Trophoblast cell (in vitro differentiated cells and primary cell): ENCODE data around the gene TRIP13.
A peak's percentile ranks its signal among the peaks of the same experiment; 100 is the strongest.

Source experiments
- DNase-seq, 2 donors: peaks; one replicate each; pipeline ENCODE4 v3.0.0-alpha.2; 2016
- H2AFZ ChIP-seq: 2 replicates; pipeline ENCODE4 v1.6.1; 2013; ENCODE audit warnings: low read length, moderate library complexity, mild to moderate bottlenecking; ENCODE audit not compliant: insufficient read depth, poor library complexity
- H2AK5ac ChIP-seq: 2 replicates; pipeline ENCODE4 v1.6.1; 2013; ENCODE audit warnings: mild to moderate bottlenecking, low read length
- H2BK120ac ChIP-seq: 2 replicates; pipeline ENCODE4 v1.6.1; 2013; ENCODE audit warnings: low read length, mild to moderate bottlenecking, moderate library complexity; ENCODE audit not compliant: insufficient read depth, poor library complexity
- H2BK12ac ChIP-seq: 2 replicates; pipeline ENCODE4 v1.6.1; 2013; ENCODE audit warnings: mild to moderate bottlenecking, low read length, moderate library complexity
- H2BK5ac ChIP-seq: 2 replicates; pipeline ENCODE4 v1.6.1; 2013; ENCODE audit warnings: low read length, low read depth, moderate library complexity, mild to moderate bottlenecking; ENCODE audit not compliant: poor library complexity
- H3K14ac ChIP-seq: 2 replicates; pipeline ENCODE4 v1.6.1; 2013; ENCODE audit warnings: mild to moderate bottlenecking, low read length
- H3K18ac ChIP-seq: 2 replicates; pipeline ENCODE4 v1.6.1; 2013; ENCODE audit warnings: mild to moderate bottlenecking, low read length
- H3K23ac ChIP-seq: 2 replicates; pipeline ENCODE4 v1.6.1; 2013; ENCODE audit warnings: low read length
- H3K27ac ChIP-seq: 2 replicates; pipeline ENCODE4 v1.5.1; 2013; ENCODE audit warnings: low read depth, mild to moderate bottlenecking, inconsistent platforms, low read length, moderate library complexity
- H3K27me3 ChIP-seq: 2 replicates; pipeline ENCODE4 v1.6.1; 2013; ENCODE audit warnings: inconsistent platforms, mild to moderate bottlenecking, low read length, moderate library complexity; ENCODE audit not compliant: insufficient read depth
- H3K36me3 ChIP-seq, 2 experiments: 1 replicate in 1 of 2; 2 replicates in 1 of 2; pipeline ENCODE4 v1.6.1; 2013; ENCODE audit warnings: low read length in 2 of 2, mild to moderate bottlenecking in 2 of 2, moderate library complexity in 1 of 2; ENCODE audit not compliant: insufficient read depth in 2 of 2, control insufficient read depth in 1 of 2
- H3K4ac ChIP-seq: 2 replicates; pipeline ENCODE4 v1.6.1; 2013; ENCODE audit warnings: low read depth, mild to moderate bottlenecking, low read length, moderate library complexity
- H3K4me1 ChIP-seq, 2 experiments: 1 replicate in 1 of 2; 2 replicates in 1 of 2; pipeline ENCODE4 v1.6.1; 2013; ENCODE audit warnings: low read length in 2 of 2, mild to moderate bottlenecking in 2 of 2, moderate library complexity in 1 of 2; ENCODE audit not compliant: insufficient read depth in 2 of 2, control insufficient read depth in 1 of 2
- H3K4me2 ChIP-seq: 2 replicates; pipeline ENCODE4 v1.6.1; 2013; ENCODE audit warnings: inconsistent platforms, mild to moderate bottlenecking, low read length, moderate library complexity
- H3K4me3 ChIP-seq: 2 replicates; pipeline ENCODE4 v1.5.1; 2013; ENCODE audit warnings: mild to moderate bottlenecking, low read depth, low read length, inconsistent platforms
- H3K79me1 ChIP-seq: one replicate; pipeline ENCODE4 v1.6.1; 2013; ENCODE audit warnings: low read length
- H3K79me2 ChIP-seq: 2 replicates; pipeline ENCODE4 v1.6.1; 2013; ENCODE audit warnings: low read length, mild to moderate bottlenecking; ENCODE audit not compliant: control insufficient read depth, insufficient read depth, poor library complexity
- H3K9ac ChIP-seq: 2 replicates; pipeline ENCODE4 v1.6.1; 2013; ENCODE audit warnings: mild to moderate bottlenecking, low read length
- H3K9me3 ChIP-seq: 2 replicates; pipeline ENCODE4 v1.6.1; 2013; ENCODE audit warnings: low read depth, mild to moderate bottlenecking, control low read depth, inconsistent platforms, low read length; ENCODE audit not compliant: insufficient read depth
- H4K12ac ChIP-seq: 2 replicates; pipeline ENCODE4 v1.6.1; 2013; ENCODE audit warnings: low read depth, mild to moderate bottlenecking, low read length, moderate library complexity
- H4K8ac ChIP-seq: 2 replicates; pipeline ENCODE4 v1.6.1; 2013; ENCODE audit warnings: low read depth, mild to moderate bottlenecking, low read length, moderate library complexity
- H4K91ac ChIP-seq: one replicate; pipeline ENCODE4 v1.6.1; 2013; ENCODE audit warnings: low read depth, mild to moderate bottlenecking, low read length, moderate library complexity
- WGBS: extraction: QIAGEN DNeasy Blood & Tissue Kit; methylation state at CpG from one replicate; pipeline ENCODE4 v1.1.7; 2013; ENCODE audit warnings: missing lambda C conversion rate; ENCODE audit not compliant: insufficient read length, insufficient coverage; ENCODE audit errors: extremely low coverage; 5-methylcytosine and 5-hydroxymethylcytosine counted together

Gene TRIP13

DNA sequence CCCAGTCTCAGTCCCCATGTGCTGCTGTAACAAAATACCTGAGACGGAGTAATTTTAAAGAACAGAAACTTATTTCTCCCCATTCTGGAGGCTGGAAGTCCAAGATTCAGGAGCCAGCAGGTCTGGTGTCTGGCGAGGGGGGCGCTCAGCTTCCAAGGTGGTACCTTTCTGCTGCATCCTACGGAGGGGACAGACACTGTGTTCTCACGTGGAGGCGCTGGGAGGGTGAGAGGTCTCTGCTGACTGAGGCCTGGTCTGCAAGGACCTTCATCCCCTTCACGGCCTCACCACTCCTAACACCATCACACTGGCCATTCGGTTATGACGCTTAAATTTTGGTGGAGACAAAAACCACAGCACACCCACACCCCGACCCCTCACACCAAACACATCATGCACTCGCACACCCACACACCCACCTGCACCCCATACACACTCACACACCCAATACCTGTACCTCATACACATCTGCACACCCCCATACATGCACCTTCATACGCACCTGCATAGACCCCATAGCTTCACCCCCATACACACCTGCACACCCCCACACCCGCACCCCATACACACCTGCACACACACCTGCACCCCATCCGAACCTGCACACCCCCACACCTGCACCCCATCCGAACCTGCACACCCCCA is 32.1 kb upstream of the TRIP13 start:
- H4K91ac ChIP-seq, result no peak overlapping the region
- H4K8ac ChIP-seq, result no peak overlapping the region
- WGBS, result no CpG with 5 or more reads among the region's 15 CpGs

DNA sequence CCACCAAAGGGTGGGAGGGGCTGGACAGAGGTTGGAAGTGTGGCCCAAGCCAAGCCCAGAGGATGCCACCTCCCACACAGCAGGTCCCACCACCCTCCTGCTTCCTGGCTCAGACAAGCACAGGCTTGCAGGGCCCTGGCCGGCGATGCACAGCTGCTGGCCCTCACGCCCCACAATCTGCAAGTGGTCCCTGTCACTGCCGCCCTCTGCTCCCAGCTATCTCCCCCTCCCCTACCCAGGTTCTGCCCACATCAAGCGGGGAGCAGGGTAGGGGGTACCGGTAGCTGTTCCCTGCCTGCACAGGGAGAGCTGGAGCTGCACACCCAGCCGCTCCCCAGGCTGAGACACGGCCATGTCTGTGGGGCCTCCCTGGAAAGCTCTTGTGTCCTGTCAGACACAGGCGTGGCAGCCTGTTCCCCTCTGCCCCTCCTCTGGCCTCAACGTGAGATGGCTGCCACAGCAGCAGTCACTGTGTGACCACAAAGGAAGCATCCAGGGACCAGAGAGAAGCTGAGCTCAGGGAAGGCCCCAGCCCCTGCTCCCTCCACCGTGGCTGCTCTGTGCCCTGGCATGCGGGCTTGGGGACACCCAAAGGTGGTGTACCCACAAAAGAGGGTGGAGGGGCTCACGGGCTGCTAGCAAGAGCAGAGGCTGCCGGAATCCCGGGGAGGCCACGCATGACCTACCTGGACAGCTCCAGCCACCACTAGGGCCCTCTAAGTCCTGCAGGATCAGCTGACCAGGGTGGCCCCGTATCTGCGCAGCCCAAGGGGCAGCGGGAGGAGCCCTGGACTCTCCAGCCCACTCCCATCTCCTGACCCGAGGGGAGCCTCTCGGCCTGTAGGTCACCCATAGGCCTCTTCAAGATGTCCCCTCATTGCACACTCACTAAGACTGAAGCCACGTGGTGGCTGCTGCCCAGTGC is 31.0 kb upstream of the TRIP13 start:
- Histone ChIP-seq H3K9me3 (peaks cover 4% of the 10 kb centered on the region), H3K4me1 (no peaks in the 10 kb centered on the region), H3K4me2 (no peak overlapping the region), H3K27ac (no peak overlapping the region), H2AFZ (no peak overlapping the region), H3K4me3 (no peak overlapping the region), H3K18ac (no peak overlapping the region), H2BK5ac (no peak overlapping the region), H3K36me3 (peaks cover 41 to 51% of the 10 kb centered on the region in 2 experiments), H2BK12ac (no peak overlapping the region), H4K12ac (no peak overlapping the region), H3K79me2 (no peaks in the 10 kb centered on the region), H3K27me3 (no peaks in the 10 kb centered on the region), H3K14ac (no peak overlapping the region), H4K91ac (no peak overlapping the region), H2BK120ac (no peak overlapping the region), H3K4ac (no peak overlapping the region), H3K79me1 (no peaks in the 10 kb centered on the region), H4K8ac (no peak overlapping the region), H2AK5ac (no peak overlapping the region), H3K9ac (no peak overlapping the region), H3K23ac (no peak overlapping the region)
- WGBS, result no CpG with 5 or more reads among the region's 22 CpGs
- DNase-seq, result no peak

More for the DNA sequence above, 32.1 kb upstream of the TRIP13 start:
- Histone ChIP-seq H3K36me3 (peaks cover 36 to 45% of the 10 kb centered on the region in 2 experiments), H3K27me3 (no peaks in the 10 kb centered on the region), H3K23ac (no peak overlapping the region), H3K4me1 (no peaks in the 10 kb centered on the region), H3K9ac (no peak overlapping the region), H3K4me3 (no peak overlapping the region), H3K9me3 (peaks cover 5% of the 10 kb centered on the region), H3K18ac (no peak overlapping the region), H3K4ac (no peak overlapping the region), H2BK5ac (no peak overlapping the region), H4K12ac (no peak overlapping the region), H2AFZ (no peak overlapping the region), H3K14ac (no peak overlapping the region), H3K79me1 (no peaks in the 10 kb centered on the region), H2BK120ac (no peak overlapping the region), H2AK5ac (no peak overlapping the region), H3K4me2 (no peak overlapping the region), H3K79me2 (no peaks in the 10 kb centered on the region), H2BK12ac (no peak overlapping the region), H3K27ac (no peak overlapping the region)
- no peak for DNase-seq

- Histone ChIP-seq H3K23ac (no peak overlapping the region), H4K12ac (no peak overlapping the region), H4K91ac (no peak overlapping the region), H3K79me1 (no peaks in the 10 kb centered on the region), H4K8ac (no peak overlapping the region), H2BK120ac (no peak overlapping the region), H2BK5ac (no peak overlapping the region), H3K4ac (no peak overlapping the region), H3K4me2 (no peak overlapping the region), H3K9ac (no peak overlapping the region), H3K27me3 (no peaks in the 10 kb centered on the region), H2BK12ac (no peak overlapping the region), H3K4me1 (no peaks in the 10 kb centered on the region), H3K14ac (no peak overlapping the region), H3K36me3 (peaks cover 48 to 60% of the 10 kb centered on the region in 2 experiments), H3K9me3 (peaks cover 2% of the 10 kb centered on the region), H3K18ac (no peak overlapping the region), H2AFZ (no peak overlapping the region), H3K27ac (no peak overlapping the region), H3K4me3 (no peak overlapping the region), H3K79me2 (no peaks in the 10 kb centered on the region), H2AK5ac (no peak overlapping the region)
- no CpG with 5 or more reads among the region's 25 CpGs for WGBS
- peak; percentile 44 to 61 for DNase-seq
Observed at GRCh38 chr5:862367-863243, 30.1 kb upstream of the TRIP13 start.

GRCh38 chr5:863244-863805 is 29.4 kb upstream of the TRIP13 start:
- Histone ChIP-seq H3K4me3 (no peak overlapping the region), H3K27ac (no peak overlapping the region), H3K4me1 (no peaks in the 10 kb centered on the region), H3K9me3 (peaks cover 2% of the 10 kb centered on the region), H2BK12ac (no peak overlapping the region), H2AK5ac (no peak overlapping the region), H3K27me3 (no peaks in the 10 kb centered on the region), H2AFZ (no peak overlapping the region), H3K9ac (no peak overlapping the region), H4K8ac (no peak overlapping the region), H3K4me2 (no peak overlapping the region), H2BK5ac (no peak overlapping the region), H3K79me2 (no peaks in the 10 kb centered on the region), H3K4ac (no peak overlapping the region), H3K18ac (no peak overlapping the region), H3K79me1 (no peaks in the 10 kb centered on the region), H3K14ac (no peak overlapping the region), H3K36me3 (peaks cover 53 to 67% of the 10 kb centered on the region in 2 experiments), H4K12ac (no peak overlapping the region), H2BK120ac (no peak overlapping the region), H4K91ac (no peak overlapping the region), H3K23ac (no peak overlapping the region)
- WGBS, result no CpG with 5 or more reads among the region's 16 CpGs
- DNase-seq, result no peak
